GM18517 (cell line): Measurements from ENCODE around the gene TARS2.

Experiments
- ATAC-seq: cut with Tn5 transposase; IDR thresholded peaks from one replicate; pipeline ENCODE4 v1.9.1; 2021; ENCODE audit warnings: mild to moderate bottlenecking, moderate library complexity; ENCODE audit not compliant: unreplicated experiment

Gene TARS2

DNA sequence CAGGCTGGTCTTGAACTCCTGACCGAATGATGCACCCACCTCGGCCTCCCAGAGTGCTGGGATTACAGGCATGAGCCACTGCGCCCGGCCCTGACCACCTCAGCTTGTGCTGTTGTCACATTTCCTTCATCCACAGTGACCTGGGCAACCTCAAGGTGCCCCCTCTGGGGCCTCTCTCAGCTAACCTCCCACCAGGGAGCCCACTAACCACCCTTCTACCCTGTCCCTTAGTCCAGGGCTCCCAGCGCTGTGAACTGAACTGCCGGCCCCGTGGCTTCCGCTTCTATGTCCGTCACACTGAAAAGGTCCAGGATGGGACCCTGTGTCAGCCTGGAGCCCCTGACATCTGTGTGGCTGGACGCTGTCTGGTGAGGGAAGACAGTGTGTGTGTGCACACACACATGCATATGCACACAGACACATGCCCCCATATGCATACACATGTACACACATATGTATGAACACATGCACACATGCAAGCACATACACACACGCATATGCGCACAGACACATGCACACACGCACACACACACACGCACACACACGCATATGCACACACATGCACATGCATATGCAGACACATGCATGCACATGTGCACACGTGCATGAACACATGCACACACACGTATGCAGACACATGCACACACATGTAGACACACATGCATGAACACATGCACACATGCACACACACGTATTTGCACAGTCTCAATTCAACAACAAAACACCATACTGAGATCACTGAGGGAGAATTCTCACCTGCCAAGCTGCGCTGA lies 68.2 kb downstream of the TARS2 start:
- ATAC-seq, result no peak

DNA sequence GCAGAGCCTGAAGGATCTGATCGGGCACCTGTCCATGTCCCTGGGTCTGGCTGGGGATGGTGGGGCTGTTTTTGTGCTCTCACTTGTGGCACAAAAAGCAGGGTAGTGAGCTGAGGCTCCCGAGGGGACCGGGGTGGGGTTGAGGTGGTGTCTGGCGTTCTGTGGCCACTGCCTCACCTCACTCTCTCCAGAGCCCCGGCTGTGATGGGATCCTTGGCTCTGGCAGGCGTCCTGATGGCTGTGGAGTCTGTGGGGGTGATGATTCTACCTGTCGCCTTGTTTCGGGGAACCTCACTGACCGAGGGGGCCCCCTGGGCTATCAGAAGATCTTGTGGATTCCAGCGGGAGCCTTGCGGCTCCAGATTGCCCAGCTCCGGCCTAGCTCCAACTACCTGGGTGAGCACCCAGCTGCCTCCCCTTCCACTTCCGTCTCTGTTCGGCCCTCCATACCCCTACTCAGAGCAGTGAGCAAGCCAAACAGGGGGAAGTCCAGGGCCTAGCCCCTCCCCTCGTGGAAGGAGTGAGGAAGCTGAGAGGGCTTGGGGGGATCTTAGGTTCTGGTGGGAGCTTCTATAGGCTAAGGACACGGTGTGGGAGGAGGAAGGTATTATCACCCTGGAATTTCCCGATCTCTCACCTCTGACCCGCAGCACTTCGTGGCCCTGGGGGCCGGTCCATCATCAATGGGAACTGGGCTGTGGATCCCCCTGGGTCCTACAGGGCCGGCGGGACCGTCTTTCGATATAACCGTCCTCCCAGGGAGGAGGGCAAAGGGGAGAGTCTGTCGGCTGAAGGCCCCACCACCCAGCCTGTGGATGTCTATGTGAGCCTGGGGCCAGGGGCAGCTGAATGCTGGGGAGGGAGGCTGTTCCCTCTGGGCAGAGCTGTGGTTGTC lies 69.0 kb downstream of the TARS2 start:
- ATAC-seq, result no peak

DNA sequence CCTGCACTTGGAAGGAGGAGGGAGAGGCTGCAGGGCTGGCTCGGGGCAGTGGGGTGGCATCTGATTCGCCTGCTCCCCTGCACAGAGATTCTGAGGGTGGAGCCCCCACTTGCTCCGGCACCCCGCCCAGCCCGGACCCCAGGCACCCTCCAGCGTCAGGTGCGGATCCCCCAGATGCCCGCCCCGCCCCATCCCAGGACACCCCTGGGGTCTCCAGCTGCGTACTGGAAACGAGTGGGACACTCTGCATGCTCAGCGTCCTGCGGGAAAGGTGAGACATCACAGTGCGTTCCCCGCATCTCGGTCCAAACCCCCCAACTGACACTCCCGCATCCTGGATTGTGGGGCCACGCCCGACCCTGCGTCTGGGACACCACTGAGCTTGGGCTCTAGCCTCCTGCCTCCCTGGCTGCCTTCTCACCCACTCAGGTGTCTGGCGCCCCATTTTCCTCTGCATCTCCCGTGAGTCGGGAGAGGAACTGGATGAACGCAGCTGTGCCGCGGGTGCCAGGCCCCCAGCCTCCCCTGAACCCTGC lies 69.9 kb downstream of the TARS2 start:
- ATAC-seq, result no peak
